Measurements from ENCODE around the gene ATG5.
"Not testable (repeated sequence)": the region's sequence is repeated elsewhere in the genome, so short reads cannot be mapped to it uniquely, and the experiment has no call there.

GRCh38 chr6:106229876-106230445 lies 95.6 kb downstream of the ATG5 start:
- TF ChIP-seq POLR2A (IDR thresholded peaks at IDR 0.05) = not testable (repeated sequence)
- TF ChIP-seq, protein P1, sequence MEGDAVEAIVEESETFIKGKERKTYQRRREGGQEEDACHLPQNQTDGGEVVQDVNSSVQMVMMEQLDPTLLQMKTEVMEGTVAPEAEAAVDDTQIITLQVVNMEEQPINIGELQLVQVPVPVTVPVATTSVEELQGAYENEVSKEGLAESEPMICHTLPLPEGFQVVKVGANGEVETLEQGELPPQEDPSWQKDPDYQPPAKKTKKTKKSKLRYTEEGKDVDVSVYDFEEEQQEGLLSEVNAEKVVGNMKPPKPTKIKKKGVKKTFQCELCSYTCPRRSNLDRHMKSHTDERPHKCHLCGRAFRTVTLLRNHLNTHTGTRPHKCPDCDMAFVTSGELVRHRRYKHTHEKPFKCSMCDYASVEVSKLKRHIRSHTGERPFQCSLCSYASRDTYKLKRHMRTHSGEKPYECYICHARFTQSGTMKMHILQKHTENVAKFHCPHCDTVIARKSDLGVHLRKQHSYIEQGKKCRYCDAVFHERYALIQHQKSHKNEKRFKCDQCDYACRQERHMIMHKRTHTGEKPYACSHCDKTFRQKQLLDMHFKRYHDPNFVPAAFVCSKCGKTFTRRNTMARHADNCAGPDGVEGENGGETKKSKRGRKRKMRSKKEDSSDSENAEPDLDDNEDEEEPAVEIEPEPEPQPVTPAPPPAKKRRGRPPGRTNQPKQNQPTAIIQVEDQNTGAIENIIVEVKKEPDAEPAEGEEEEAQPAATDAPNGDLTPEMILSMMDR (IDR thresholded peaks at IDR 0.05) = not testable (repeated sequence)

All from esophagus squamous epithelium (tissue), 4 donors.